Activated B cell treated with CpG ODN at 0.5 μM for 24 hours (primary cell): ENCODE measurements around the gene ARHGAP26. TPM values are rescaled to one million over a fixed set of nuclear protein-coding genes. Genes with fewer than 3 reads are reported as not detected.

Experiments used
- ATAC-seq: fragments of 200-7000 bp; cut with Tn5 transposase; one replicate; pipeline ENCODE4 v1.10.0; 2021; ENCODE audit warnings: low read depth, mild to moderate bottlenecking, moderate library complexity
- CTCF ChIA-PET: fragments of 350-600 bp; sonication (Branson Sonifier 250); formaldehyde crosslinking; loops from one replicate; lab custom pipeline; 2021; ENCODE audit warnings: antibody characterized with exemption; lab: Charles Lee
- POLR2A ChIA-PET: fragments of 350-600 bp; sonication (Branson Sonifier 250); formaldehyde crosslinking; loops from one replicate; lab custom pipeline; 2021; ENCODE audit warnings: antibody characterized with exemption; lab: Charles Lee
- DNase-seq: peaks from one replicate; pipeline ENCODE4 v3.0.0; 2022
- H3K27ac Mint-ChIP-seq: one replicate; pipeline ENCODE4 v1.8.0; 2020; ENCODE audit warnings: mixed read lengths
- H3K27me3 Mint-ChIP-seq: one replicate; pipeline ENCODE4 v1.8.0; 2021; ENCODE audit warnings: mixed read lengths
- H3K36me3 Mint-ChIP-seq: one replicate; pipeline ENCODE4 v1.8.0; 2021; ENCODE audit warnings: low read depth, mixed read lengths
- H3K4me1 Mint-ChIP-seq: one replicate; pipeline ENCODE4 v1.8.0; 2021; ENCODE audit warnings: mixed read lengths
- H3K4me3 Mint-ChIP-seq: one replicate; pipeline ENCODE4 v1.8.0; 2020; ENCODE audit warnings: mild to moderate bottlenecking, mixed read lengths
- H3K9me3 Mint-ChIP-seq: one replicate; pipeline ENCODE4 v1.8.0; 2020; ENCODE audit warnings: mixed read lengths
- CTCF ChIP-seq: fragments of 200-600 bp; IDR thresholded peaks from one replicate; pipeline ENCODE4 v1.8.0; 2022; ENCODE audit warnings: antibody characterized with exemption, mild to moderate bottlenecking
- intact Hi-C: fragments of 100-400 bp; cut with micrococcal nuclease; formaldehyde crosslinking; loops from one replicate; pipeline ENCODE4 v1.15.1; 2024
- total RNA-seq: library from RNA; stranded (reverse); gene quantifications from 2 replicates; pipeline ENCODE4 v1.2.3, GENCODE V29; 2022

The ARHGAP26 gene
- total RNA-seq, 1 donor from 2014 or later, result 20.9 TPM

GRCh38 chr5:143102411-143102810, 332.2 kb downstream of the ARHGAP26 start:
- Mint-ChIP-seq H3K4me1 (peaks cover 16% of the 10 kb centered on the region), H3K9me3 (no peaks in the 10 kb centered on the region), H3K27me3 (no peaks in the 10 kb centered on the region), H3K36me3 (no peaks in the 10 kb centered on the region), H3K4me3 (no peak overlapping the region), H3K27ac (no peak overlapping the region)
- no peak for TF ChIP-seq CTCF
- ATAC-seq (no peak), DNase-seq (no peak)
- intact Hi-C loops, result no loop called here
- ChIA-PET CTCF (no interaction called here), POLR2A (no interaction called here)

- TF ChIP-seq CTCF, result no peak
- Mint-ChIP-seq H3K4me3 (no peak overlapping the region), H3K27me3 (no peaks in the 10 kb centered on the region), H3K4me1 (peaks cover 13% of the 10 kb centered on the region), H3K36me3 (no peaks in the 10 kb centered on the region), H3K9me3 (no peaks in the 10 kb centered on the region), H3K27ac (no peak overlapping the region)
- intact Hi-C loops, result no loop called here
- no peak for ATAC-seq
- POLR2A ChIA-PET, result interaction anchor here (0.7 kb wide), 1 partner anchor 101 kb away, joined by 3 read pairs; no protein-coding TSS in a partner anchor
- CTCF ChIA-PET, result no interaction called here
- no peak for DNase-seq
Measured at GRCh38 chr5:143105216-143105905, 335.2 kb downstream of the ARHGAP26 start.

GRCh38 chr5:143106174-143106573, 336.0 kb downstream of the ARHGAP26 start:
- intact Hi-C loops, result no loop called here
- CTCF ChIA-PET, result no interaction called here
- H3K9me3 Mint-ChIP-seq, result no peaks in the 10 kb centered on the region

GRCh38 chr5:143108498-143109128, 338.4 kb downstream of the ARHGAP26 start:
- Mint-ChIP-seq H3K4me3 (no peak overlapping the region), H3K27me3 (no peaks in the 10 kb centered on the region), H3K4me1 (peaks cover 5% of the 10 kb centered on the region), H3K9me3 (no peaks in the 10 kb centered on the region), H3K27ac (no peak overlapping the region), H3K36me3 (no peaks in the 10 kb centered on the region)
- ATAC-seq (no peak), DNase-seq (no peak)
- no peak for TF ChIP-seq CTCF
- ChIA-PET POLR2A (no interaction called here), CTCF (no interaction called here)
- intact Hi-C loops, result no loop called here

More at GRCh38 chr5:143106174-143106573, 336.0 kb downstream of the ARHGAP26 start:
- no peak overlapping the region for H3K27ac Mint-ChIP-seq
- POLR2A ChIA-PET, result no interaction called here
- H3K27me3 Mint-ChIP-seq, result no peaks in the 10 kb centered on the region
- ATAC-seq (no peak), DNase-seq (no peak)
- peaks cover 5% of the 10 kb centered on the region for H3K4me1 Mint-ChIP-seq
- no peak overlapping the region for H3K4me3 Mint-ChIP-seq
- no peak for TF ChIP-seq CTCF
- no peaks in the 10 kb centered on the region for H3K36me3 Mint-ChIP-seq

GRCh38 chr5:143110591-143110990, 340.4 kb downstream of the ARHGAP26 start:
- ChIA-PET POLR2A (no interaction called here), CTCF (interaction anchor here (0.8 kb wide), 1 partner anchor 108 kb away, joined by 3 read pairs; no protein-coding TSS in a partner anchor)
- intact Hi-C loops, result no loop called here
- DNase-seq (no peak), ATAC-seq (no peak)
- no peak for TF ChIP-seq CTCF
- peaks cover 9% of the 10 kb centered on the region for H3K4me1 Mint-ChIP-seq
- no peaks in the 10 kb centered on the region for H3K36me3 Mint-ChIP-seq
- H3K27me3 Mint-ChIP-seq, result no peaks in the 10 kb centered on the region
- H3K4me3 Mint-ChIP-seq, result no peak overlapping the region
- H3K27ac Mint-ChIP-seq, result no peak overlapping the region
- no peaks in the 10 kb centered on the region for H3K9me3 Mint-ChIP-seq
